ENCODE measurements around the gene AP1G2. TPM values are rescaled to one million over a fixed set of nuclear protein-coding genes. Genes with fewer than 3 reads are reported as not detected.
A peak's percentile ranks its signal among the peaks of the same experiment; 100 is the strongest.

AP1G2 gene
- total RNA-seq, 1 experiment from 2014 or later: 83.3 TPM

DNA sequence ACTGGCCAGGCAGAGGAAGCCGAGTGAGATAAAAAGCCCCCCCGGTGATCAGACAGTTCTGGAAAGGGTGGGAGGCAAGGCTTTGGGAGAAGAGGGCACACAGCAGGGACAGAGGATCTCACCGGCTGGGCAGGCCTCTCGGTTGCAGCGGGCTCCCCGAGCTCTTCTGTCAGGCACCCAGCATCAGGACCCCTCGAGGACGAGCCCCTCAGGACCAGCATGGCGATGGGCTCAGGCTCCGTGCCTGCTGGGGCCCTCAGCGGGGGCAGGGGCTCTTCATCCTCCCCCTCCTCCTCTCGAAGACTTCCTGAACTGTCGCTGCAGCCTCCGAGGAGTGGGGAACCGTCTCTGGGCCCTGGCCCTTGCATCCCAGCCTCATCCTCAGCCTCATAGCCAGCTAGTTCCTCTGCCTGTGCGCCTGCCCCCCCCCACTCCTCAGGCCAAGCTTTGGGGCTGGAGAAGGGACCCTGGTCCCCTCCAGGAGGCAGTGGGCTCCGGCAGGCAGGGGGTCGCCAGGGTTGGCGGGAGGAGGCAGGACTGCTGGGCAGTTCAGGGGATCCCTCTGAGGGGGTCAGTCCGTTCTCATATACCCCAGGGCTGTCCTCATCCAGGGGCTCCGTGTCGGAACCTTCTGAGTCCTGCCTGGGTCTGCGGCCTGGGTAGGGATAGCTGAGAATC is 3.4 kb upstream of the AP1G2 start:
- Histone ChIP-seq H3K4me3 (ENCODE audit: insufficient read depth, low read depth, low read length) (no peak overlapping the region), H3K36me3 (replicated peaks; ENCODE audit: control insufficient read depth, insufficient read depth, low read length) (peaks cover 2% of the 10 kb centered on the region), H3K27me3 (ENCODE audit: control insufficient read depth, insufficient read depth, low read length) (peaks cover 12% of the 10 kb centered on the region)
- DNase-seq: no peak

DNA sequence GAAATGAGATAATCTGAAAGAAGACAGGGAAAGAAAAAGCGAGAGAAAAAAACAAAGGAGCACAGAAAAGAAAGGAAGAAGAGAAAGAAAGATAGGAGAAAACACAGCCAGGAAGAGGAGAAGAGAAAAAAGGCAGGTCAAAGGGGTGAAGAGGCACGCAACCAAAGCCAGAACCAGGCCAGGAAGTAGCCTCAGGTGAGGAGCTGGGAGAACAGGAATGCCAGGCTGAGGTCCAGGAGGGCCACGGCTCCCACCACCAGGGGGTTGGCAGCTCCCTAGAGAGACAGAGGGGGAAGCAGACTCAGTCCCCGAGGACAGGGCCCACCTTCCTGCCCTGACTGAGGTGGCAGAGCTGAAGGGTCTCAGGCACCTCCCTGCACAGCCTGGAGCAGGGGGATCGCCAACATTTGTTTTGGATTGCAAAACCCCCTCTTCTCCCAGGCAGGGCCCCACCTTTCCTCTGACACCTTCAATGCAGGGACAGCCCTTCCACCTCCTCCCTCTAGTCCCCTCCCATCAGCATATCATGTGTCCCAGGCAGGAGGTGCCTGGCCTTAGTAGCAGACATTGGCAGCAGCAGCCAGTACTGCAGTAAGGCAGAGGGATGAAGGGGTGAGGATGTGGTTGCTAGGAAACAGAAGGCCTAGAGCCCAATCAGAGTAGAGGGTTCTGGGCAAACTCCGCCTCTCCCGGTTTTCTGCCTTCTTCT is 2.0 kb upstream of the AP1G2 start:
- H3K27me3 ChIP-seq (ENCODE audit: control insufficient read depth, insufficient read depth, low read length): no peaks in the 10 kb centered on the region; the same call in 1 of the 2 replicates
- peaks cover 14% of the 10 kb centered on the region for H3K36me3 ChIP-seq (replicated peaks; ENCODE audit: control insufficient read depth, insufficient read depth, low read length)
- peak; percentile 89 for DNase-seq
- H3K4me3 ChIP-seq (ENCODE audit: insufficient read depth, low read depth, low read length): no peak overlapping the region

DNA sequence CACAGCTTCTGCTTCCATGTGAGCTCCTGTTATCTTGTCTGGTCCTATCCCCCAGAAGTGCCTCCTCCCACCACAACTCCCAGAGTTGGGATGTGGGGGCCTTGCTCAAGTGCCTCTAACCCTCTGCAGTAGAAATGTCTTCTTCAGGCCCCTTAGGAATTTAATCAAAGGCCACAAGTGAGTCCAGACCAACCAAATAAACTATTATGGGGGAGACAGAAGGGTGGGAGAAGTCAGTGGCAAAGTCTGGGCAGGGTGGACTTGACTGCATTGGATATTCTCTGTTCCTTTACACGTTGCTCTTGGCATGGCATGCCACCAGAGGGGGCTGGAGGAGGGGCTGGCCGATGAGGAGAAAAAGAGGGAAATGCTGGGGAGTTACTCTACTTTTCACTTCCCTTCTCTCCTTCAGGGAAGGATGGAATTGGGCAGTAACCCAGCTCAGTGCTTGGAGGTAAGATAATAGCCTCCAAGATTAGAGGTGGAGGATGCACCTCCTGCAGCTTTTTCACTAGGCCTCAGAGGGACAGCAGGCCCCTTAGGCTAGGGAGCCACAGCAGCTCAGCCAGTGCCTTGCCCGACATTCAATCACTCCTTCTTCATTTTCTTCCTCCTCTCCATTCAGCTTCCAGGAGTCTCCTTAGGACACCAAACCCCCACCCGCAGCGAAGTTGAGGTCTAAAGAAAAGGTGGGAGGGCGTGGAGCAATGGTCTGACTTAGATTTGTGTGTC is 1.2 kb upstream of the AP1G2 start:
- peak; percentile 81 for DNase-seq
- Histone ChIP-seq H3K27me3 (ENCODE audit: control insufficient read depth, insufficient read depth, low read length) (no peaks in the 10 kb centered on the region; the same call in 1 of the 2 replicates), H3K4me3 (ENCODE audit: insufficient read depth, low read depth, low read length) (no peak overlapping the region), H3K36me3 (replicated peaks; ENCODE audit: control insufficient read depth, insufficient read depth, low read length) (peaks cover 22% of the 10 kb centered on the region)

DNA sequence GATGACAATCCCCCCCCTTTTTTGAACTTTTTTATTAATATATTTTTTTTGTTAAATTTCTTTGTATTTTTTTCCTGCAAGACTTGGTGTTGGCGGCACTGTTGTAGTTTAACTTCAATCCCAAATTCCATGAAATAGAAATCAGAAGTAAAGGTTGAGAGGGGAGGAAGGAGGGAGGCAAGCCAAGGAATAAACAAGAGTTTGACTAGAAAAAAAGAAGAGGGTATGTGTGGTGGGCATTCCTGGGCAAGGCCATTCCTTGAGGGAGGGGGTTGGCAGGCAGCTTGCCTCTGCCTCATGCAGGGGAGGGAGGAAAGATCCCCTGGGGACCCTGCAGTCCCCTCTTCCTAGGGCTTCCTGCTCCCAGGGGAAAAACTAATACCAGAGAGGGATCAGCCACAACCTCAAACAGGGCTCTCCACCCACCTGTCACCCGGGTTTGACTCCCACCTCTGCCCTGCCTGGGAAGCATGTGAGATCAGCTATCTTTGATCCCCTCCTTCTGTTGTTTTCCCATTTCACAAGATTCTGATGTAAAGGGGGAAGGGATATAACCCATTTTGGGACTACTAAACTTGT is 519 bp upstream of the AP1G2 start:
- Histone ChIP-seq H3K36me3 (replicated peaks; ENCODE audit: control insufficient read depth, insufficient read depth, low read length) (peaks cover 24% of the 10 kb centered on the region), H3K27me3 (ENCODE audit: control insufficient read depth, insufficient read depth, low read length) (no peaks in the 10 kb centered on the region), H3K4me3 (ENCODE audit: insufficient read depth, low read depth, low read length) (peak overlapping the region; percentile 73; the same call in 1 of the 2 replicates)
- no peak for DNase-seq

DNA sequence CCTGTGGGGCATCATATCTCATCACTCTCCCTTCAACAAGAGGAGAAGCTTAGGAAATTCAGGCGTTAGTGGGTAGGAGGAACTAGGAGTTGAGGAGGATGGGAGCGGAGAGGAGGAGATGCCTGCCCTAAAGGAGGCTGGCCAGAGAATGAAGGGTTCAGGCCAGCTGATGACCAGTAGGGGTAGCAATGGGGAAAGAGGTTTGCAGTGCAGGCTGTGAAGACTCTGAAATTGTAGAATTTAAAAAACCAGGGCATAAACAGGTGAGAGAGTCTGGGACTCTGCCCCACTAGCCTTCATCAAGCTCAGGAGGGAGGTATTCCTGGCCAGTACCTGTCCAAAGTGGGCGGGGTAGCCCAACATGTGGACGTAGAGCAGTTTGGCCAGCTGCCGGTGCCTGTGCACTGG is 809 bp downstream of the AP1G2 start:
- H3K4me3 ChIP-seq (ENCODE audit: insufficient read depth, low read depth, low read length): peak overlapping the region; percentile 73
- no peaks in the 10 kb centered on the region for H3K27me3 ChIP-seq (ENCODE audit: control insufficient read depth, insufficient read depth, low read length)
- no peak for DNase-seq
- peaks cover 30% of the 10 kb centered on the region for H3K36me3 ChIP-seq (replicated peaks; ENCODE audit: control insufficient read depth, insufficient read depth, low read length)

DNA sequence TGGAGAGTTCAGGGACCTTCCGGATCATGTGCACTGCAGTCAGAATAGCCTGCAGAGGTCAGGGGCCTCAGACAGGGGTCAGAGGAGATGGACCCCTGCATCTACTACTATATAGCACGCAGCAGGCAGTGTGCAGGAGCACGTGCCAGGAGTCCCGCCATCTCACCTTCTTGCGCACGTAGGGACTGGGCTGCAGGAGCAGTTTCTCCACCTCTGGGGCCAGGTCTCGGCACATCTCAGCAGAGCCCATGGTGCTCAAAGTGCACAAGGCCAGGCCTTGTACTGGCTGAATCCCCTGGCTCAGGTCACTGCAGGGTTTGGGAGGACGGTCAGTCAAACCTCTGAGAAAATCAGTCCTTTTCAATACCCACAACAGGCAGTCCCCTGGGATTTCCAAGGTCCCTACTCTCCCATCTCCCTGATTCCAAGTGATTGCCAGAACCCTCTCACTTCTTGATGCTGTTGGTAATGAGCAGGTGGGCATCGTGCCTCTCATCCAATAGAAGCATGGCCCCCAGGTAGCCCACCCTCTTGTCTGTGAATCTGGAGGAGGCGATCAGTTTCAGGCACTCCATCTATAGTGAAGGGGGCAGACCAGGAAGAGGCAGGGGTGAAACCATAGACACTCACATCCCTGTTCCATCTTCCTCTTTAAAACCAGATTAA is 1.3 kb downstream of the AP1G2 start:
- Histone ChIP-seq H3K4me3 (ENCODE audit: insufficient read depth, low read depth, low read length) (peak overlapping the region; percentile 73; the same call in 1 of the 2 replicates), H3K36me3 (replicated peaks; ENCODE audit: control insufficient read depth, insufficient read depth, low read length) (peaks cover 35% of the 10 kb centered on the region), H3K27me3 (ENCODE audit: control insufficient read depth, insufficient read depth, low read length) (no peaks in the 10 kb centered on the region)
- no peak for DNase-seq

DNA sequence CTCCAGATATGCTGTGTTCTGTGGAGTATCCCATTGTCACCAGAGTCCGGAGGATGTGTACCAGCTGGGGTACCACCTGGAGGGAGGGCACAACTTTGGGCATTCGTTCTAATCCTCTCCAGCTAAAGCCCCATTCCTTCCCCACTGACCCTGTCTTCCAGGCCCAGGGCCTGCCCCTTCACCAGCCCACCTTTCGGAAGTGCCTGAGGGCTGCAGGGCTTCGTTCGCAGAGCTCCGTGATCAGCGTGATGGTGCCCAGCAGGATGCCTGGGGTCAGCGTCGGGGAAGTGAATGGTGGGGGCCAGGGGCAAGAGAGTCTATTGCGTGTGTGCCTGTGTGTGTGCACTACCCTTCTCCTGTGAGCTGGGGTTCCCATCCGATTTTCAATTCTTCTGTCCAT is 2.0 kb downstream of the AP1G2 start:
- DNase-seq: no peak
- H3K27me3 ChIP-seq (ENCODE audit: control insufficient read depth, insufficient read depth, low read length): no peaks in the 10 kb centered on the region
- H3K36me3 ChIP-seq (replicated peaks; ENCODE audit: control insufficient read depth, insufficient read depth, low read length): peaks cover 38% of the 10 kb centered on the region
- no peak overlapping the region for H3K4me3 ChIP-seq (ENCODE audit: insufficient read depth, low read depth, low read length)

DNA sequence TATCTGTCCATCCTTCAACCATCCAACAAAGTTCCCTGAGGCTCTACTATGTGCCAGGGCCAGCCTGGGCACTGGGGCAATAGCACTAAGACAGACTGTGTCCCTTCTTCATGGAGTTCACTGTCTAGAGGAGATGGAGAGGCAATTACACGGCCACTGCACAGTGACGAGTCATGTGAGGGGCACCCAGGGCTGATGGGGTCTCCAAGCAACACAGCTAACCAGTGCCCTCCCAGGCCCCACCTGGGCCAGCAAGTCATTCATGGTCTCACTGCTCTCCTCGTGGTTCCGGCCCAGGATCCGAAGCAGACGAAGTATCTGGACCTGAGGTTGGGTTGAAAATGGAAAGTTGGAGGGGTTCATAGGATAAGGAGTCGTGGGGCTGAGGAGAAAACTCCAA is 2.7 kb downstream of the AP1G2 start:
- peaks cover 41% of the 10 kb centered on the region for H3K36me3 ChIP-seq (replicated peaks; ENCODE audit: control insufficient read depth, insufficient read depth, low read length)

DNA sequence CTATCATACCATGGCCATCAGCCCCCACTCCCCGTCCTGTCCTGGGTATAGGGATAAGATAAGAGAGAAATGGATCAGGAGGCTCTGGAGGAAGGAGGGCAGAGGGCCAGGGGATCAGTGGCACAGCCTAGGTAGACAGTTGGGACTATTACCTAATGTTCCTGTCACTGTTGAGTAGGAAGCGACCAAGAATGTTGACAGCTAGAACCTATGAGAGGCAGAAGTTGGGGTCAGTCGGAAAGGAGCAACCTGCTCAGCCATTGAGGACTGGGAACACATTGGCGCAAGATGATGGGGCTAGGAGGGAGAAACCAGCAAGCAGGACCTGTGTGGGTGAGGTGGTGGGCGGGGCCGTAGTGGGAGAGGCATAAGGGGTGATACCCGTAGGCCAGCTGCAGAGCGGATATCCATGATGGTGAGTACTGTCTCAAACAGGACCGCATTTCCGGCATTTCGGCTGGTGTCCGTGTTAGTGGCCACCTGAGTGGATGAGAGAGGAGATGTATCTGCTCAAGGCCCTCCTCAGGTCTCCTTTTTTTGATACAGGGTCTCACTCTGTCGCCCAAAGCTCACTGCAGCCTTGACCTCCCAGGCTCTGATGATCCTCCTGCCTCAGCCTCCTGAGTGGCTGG is 3.3 kb downstream of the AP1G2 start:
- H3K36me3 ChIP-seq (replicated peaks; ENCODE audit: control insufficient read depth, insufficient read depth, low read length): peaks cover 45% of the 10 kb centered on the region
- H3K4me3 ChIP-seq (ENCODE audit: insufficient read depth, low read depth, low read length): no peak overlapping the region
- no peaks in the 10 kb centered on the region for H3K27me3 ChIP-seq (ENCODE audit: control insufficient read depth, insufficient read depth, low read length)

More for the DNA sequence above, 2.7 kb downstream of the AP1G2 start:
- Histone ChIP-seq H3K4me3 (ENCODE audit: insufficient read depth, low read depth, low read length) (no peak overlapping the region), H3K27me3 (ENCODE audit: control insufficient read depth, insufficient read depth, low read length) (no peaks in the 10 kb centered on the region)
- no peak for DNase-seq

DNA sequence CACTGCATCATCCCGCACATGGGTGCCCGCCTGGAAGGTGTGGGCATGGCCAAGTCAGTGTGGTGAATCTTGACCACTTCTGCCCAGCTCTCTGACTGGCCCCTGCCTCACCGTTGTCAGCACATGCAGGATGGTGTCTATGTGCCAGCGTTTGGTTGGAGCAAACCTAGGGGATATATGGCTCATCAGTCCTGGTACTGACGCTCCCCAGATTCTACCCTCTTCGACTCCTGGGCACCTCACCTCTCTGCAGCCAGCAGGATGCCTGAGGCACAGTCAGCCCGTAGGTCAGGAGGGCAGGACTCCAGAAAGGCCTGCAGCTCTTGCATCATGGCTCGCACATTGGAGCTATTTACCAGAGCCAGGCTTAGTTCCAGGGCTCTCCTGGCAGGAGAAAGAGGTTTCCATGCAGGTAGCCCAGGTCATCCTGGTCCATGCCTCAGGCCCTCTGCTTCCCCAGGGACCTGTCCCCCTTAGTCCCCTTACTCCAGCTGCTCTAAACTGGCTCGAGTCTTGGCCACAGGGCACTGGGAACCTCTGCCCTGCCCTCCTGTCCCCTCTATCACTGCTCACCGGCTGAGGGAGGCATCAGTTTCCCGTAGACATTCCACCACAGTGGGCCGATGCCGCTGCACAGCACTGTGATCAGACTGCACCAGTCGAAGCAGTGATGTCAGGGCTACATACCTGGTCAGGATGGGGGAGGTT is 4.0 kb downstream of the AP1G2 start:
- Histone ChIP-seq H3K27me3 (ENCODE audit: control insufficient read depth, insufficient read depth, low read length) (no peaks in the 10 kb centered on the region), H3K36me3 (replicated peaks; ENCODE audit: control insufficient read depth, insufficient read depth, low read length) (peaks cover 46% of the 10 kb centered on the region), H3K4me3 (ENCODE audit: insufficient read depth, low read depth, low read length) (no peak overlapping the region)
- DNase-seq: no peak

More for the DNA sequence above, 3.3 kb downstream of the AP1G2 start:
- DNase-seq: no peak

DNA sequence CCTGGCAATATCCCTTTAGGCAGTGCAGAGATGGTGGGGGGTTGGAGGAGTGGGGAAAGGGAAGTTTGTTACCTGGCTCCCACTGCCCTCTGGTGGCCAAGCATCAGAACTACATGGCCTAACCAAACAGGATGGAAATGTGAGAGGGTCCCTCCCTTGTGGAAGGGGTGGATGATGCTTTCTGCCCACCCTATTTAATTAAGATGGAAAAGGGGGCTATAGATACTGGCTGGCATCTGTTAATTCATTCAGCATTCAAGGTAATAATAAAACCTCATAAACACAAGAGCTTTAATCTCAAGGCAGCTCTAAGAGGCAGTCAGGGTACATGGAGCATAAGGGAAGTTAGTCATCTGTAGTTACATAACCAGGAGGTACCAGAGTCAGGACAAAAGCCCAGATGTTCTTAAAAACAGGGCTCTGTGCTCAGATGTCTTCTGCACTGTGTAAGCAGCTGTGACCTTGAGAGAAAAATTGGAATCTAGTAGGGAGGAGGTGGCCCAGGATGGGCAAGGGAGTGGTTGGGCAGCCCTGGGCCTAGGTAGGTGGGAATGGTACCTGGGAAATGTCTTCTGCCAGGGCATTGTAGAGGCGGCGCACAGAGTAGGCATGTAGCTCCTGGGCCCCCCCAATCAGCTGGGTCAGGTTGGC is 4.6 kb downstream of the AP1G2 start:
- DNase-seq: peak; percentile 89
- Histone ChIP-seq H3K27me3 (ENCODE audit: control insufficient read depth, insufficient read depth, low read length) (no peaks in the 10 kb centered on the region), H3K4me3 (ENCODE audit: insufficient read depth, low read depth, low read length) (no peak overlapping the region), H3K36me3 (replicated peaks; ENCODE audit: control insufficient read depth, insufficient read depth, low read length) (peaks cover 51% of the 10 kb centered on the region)

DNA sequence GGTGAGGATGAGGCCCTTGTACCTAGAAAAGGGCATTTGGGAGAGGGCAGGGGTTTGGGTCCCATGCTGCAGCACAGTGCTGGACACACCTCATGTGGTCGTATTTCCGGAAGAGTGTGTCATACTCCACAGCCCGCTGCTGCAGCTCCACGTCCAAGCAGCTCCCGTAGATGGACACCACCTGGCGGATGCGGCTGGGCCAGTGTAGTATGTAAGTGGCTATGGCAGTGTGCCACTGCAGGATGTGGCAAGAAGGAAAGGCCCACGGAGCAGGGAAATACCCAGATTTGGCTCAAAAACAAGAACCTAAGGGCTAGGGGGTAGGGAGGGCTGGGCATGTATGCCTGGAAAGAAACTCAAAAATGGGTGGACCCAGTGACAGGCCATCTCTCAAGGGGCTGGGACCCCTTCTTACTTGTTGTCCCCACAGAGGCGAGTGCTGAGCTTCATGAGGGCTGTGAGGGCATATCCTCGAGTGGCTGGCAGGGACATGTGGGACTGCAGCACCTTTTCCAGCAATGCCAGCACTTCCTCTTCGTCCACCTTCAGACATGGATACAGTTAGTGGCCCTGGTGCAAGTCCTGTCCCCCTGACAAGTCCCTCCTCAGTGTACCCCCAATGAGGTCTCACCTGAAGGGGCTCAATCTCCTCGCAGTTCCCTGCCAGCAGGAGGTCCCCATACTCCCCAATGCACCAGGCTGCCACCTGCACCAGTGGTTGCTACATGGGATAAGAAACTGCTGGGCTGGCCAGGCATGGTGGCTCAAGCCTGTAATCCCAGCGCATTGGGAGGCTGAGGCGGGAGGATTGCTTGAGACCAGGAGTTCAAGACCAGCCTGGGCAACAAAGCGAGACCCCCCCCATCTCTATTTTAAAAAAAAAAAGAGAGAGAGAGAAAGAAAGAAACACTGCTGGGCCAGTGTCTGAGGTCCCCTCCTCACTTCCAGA is 5.4 kb downstream of the AP1G2 start:
- no peak overlapping the region for H3K4me3 ChIP-seq (ENCODE audit: insufficient read depth, low read depth, low read length)
- no peak for DNase-seq
- H3K36me3 ChIP-seq (replicated peaks; ENCODE audit: control insufficient read depth, insufficient read depth, low read length): peaks cover 51% of the 10 kb centered on the region
- H3K27me3 ChIP-seq (ENCODE audit: control insufficient read depth, insufficient read depth, low read length): no peaks in the 10 kb centered on the region

Data from H7 (cell line).